Midbrain (tissue), 1 donor: Measurements from ENCODE around the gene PRKD1.

Experiments
- DNase-seq: peaks from one replicate; lab custom pipeline; 2025; lab: John Stamatoyannopoulos, UW

Gene PRKD1

DNA sequence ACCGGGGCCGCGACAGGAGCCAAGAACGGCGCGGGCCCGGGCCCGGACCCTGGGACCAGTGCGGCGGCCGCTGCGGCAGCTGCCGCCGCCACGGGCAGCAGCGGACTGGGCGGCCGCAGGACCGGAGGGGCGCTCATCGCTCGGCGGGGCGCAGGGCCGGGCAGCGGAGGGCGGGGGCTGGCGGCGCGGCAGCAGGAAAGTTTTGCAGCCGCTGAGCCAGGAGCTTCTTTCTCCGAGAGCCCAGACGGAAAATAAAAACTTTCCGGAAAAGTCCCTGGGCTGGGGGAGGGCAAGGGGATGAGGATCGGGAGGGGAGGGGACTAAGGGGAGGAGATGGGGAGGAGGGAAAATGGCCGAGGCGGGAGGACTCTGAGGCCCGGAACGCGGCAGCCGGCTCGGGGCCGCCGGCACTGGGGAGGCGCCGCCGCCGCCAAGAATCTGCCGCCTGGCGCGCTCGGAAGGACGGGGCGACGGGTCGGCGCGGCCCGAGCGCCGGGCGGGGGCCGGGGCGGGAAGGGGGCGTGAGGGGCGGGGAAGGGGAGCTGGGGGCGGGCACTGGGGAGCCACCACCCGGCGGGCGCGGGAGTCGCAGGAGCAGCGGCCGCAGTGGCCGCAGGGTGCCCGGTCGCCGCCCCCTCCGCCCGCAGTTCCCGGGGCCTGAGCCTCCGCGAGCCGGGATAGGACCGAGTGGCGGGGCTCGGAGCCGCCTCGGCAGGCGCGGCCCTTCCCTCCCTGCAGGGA, at the start of gene PRKD1:
TSS of gene PRKD1 (minus strand) at position 472 of the 741 bp plus-strand sequence.
- peak; percentile 81 for DNase-seq

DNA sequence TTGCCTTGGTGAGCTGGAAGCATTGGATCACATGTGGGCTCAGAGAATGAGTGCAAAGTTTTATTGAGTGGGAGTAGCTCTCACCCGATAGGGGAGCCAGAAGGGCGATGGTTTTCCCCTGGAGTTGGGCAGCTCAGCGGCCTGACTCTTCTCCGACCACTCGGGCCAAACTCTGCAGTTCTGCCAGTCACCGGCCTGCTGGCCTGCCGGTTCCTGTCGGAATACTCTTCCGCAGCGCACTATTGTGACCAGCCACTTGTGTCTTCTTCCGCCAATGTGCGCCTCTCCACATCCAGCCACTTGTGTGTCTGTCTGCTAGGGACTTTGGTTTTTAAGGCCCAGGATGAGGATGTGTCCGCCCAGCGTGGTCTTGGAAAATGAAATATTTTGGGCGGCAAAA, 43.5 kb upstream of the PRKD1 start:
- DNase-seq = no peak

DNA sequence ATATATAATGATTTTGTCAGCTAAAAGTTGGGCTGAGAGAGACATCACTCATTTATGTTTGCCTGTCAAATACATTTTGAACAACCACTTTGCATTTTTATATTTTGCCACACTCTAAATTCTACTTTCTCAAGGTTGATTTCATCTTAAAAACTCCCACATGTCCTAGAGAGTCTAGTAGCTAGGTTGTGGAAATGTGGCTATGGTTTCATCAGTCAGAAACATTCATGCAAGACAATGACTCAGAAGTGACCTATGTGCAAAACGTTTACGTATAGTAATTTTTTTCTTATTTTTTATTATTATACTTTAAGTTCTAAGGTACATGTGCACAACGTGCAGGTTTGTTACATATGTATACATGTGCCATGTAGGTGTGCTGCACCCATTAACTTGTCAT, 27.4 kb upstream of the PRKD1 start:
- no peak for DNase-seq

DNA sequence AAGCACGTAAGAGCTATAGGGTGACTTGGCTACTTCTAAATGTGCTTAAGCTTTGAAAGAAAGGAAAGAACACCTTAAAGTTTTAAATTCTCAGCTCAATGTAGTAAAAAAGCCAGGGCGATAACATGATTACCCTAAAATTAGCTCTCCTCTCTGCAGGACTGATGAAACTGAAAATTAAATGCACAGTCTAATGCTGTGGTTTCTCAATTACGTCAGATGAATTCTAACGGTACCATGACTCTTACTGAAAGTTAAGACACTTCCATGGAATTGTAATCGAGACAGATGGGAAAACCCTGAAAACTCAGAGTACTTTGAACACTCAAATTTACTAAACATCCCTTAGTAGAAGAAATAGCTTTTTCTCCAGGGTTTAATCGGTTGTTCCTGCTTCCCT, 25.9 kb upstream of the PRKD1 start:
- no peak for DNase-seq

DNA sequence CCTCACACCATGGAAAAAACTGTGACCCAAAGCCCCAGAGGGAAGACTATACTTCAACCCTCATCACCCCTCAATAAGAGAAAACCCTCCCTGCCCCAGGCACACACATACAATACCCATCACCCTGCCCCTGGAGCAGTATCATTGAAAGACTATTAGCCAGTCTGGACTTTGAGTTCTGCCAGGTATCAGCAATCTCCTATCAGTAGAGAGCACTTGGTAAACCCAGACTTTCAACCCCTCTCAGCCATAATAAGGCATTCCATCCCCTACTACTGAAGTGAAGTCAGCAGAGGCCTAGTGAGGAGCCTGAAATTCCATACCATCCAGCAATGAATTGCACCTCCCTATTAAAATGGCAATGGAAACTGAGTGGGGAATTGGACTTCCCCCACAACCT, 16.4 kb upstream of the PRKD1 start:
- DNase-seq = no peak

DNA sequence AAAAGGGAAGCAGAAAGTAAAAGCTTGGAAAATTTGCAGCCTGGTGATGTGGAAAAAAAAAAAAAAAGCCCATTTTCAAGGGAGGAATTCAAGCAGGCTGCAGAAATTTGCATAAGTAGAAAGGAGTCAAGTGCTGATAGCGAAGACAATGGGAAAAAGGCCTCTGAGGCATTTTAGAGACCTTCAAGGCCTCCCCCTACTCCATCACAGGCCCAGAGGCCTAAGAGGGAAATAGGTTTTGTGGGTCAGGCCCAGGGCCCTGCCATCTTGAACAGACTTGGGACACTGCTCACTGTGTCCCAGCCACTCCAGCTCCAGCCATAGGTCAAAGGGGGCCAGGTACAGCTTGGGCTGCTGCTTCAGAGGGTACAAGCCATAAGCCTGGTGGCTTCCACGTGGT, 13.8 kb upstream of the PRKD1 start:
- no peak for DNase-seq

DNA sequence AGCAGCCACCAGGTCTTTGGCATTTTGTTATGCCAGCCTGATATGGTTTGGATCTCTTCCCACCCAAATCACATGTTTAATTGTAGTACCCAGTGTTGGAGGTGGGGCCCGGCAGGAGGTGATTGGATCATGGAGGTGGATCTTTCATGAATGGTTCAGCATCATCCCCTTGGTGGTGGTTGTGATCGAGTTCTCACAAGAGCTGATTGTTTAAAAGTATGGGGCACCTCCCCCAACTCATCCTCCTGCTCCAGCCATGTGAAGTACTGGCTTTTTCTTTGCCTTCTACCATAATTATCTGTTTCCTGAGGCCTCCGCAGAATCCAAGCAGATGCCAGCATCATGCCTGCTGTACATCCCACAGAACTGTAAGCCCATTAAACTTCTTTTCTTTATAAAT, 12.8 kb upstream of the PRKD1 start:
- DNase-seq = no peak

DNA sequence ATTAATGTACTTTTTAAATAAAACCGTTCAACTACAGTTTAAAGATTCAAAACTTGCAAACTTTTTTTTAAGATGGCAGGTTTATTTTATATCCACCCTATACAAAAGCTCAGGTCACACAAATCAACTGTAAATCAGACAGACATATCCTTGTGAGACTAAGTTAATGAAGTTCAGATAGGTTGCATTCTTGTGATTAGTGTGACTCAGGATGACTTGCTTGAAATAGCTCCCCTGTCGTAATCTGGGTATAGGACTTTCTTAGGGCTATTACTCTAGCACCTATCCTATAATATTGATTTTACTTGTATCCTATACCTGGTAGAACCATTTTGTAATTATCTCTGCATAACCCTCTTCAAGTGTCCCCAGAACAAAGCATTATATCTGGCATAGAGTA, 9.5 kb upstream of the PRKD1 start:
- no peak for DNase-seq

DNA sequence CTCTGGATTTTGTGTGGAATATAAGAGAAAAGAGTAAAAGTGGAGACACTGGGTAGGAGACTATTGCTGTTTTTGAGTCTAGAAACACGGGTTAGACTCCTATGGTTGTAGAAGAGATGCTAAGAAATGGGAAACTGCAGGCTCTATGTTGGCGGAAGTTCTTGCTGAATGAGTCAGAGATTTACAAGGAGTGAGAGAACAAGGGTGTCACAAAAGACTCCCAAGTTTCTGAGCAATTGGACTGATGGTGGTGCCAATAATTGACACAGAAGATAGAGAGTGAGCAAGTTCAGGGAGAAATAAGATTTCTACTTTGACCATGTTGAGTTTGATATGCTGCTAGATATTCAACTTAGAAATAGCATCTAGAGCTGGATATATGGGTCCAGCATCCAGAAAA, 2.6 kb upstream of the PRKD1 start:
- no peak for DNase-seq

DNA sequence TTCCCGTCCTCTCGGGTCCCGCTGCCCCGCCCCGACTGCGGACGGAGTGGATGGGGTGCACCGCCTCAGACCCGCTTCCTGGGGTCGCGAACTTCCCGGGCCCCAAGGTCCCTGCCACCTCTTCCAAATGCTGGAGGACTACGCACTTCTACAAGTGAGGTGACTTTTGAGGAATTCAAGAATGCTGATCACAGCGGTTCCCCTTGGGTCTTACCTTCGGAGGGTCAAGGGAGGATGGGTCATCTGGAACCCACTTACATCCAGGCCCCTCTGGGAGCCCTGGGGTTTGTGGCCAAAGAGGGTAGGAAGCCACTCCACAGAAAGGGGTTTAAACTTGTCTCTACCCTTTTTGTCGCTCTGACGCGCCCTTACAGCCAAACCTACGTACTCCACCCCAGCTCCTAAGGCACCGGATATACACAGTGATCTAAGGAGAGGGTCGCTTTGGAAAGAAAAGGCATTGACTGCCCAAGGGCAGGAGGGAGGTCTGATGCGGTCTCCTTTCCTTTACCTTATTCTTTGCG, 532 bp upstream of the PRKD1 start:
- no peak for DNase-seq

DNA sequence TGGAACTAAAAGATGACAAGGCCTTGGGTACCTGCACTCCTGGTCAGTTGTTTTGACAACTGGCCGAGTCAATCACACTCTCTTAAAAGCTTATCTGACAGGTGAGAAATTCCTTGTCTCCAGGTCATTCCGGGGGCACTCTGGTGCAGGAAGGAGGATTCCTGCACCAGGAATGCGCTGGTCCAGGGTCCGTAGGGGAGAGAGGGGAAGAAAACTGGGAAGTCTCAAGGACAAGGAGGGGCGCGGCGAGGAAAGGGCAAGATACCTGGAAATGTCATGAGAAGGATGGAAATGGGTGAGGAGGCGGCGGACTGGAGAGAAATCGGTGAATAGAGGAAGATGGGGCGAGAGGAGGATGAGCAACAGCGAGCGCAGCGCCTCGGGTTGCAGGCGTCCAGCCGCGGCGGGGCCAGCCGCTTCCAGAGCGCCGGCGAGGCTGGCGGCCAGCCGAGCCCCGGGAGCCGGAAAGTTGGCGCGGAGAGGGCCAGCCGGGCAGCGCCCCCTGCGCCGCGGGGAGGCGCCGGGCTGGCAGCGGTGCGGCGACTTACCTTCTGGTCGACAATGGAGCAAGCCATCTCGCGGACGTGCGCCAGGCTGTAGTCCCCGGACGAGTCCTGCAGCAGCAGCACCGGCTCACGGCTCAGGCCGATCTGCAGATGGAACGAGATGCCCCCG, 809 bp downstream of the PRKD1 start:
- peak; percentile 72 for DNase-seq

DNA sequence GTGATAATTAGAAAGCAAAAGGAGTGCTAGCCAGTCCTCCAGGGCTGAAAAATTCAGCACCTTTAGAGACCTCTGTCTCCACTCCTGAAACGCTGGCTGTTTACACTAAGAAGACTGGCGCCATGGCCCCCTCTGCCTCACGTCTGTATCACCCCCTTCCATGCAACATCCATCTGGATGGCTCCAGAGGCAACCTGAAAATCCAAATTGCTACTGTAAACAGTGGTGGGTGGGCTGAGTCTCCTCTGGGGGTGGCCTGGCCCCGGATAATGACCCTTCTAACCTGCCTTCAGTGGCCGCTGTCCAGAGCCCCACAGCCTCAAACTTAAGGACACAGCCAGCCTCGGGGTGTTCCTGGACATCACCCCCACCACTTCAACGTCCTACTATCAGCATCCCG, 1.4 kb downstream of the PRKD1 start:
- no peak for DNase-seq

DNA sequence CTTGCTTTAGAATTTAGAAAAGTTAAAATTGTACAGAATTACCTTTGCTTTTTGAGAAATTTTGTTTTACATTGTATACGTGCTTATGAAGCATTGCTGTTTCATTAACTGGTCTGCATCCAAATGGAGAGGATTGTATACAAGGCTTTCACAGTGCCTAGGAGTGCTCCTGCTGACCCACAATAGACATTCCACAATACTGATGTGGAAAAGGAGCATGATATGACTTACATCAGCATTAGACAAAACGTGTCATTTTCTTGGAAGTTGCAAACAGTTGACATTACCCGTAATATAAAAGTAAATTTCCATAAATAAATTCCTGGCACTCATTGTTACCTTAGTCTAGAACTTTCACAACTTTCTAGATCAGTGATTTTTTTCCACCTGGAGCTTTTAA, 1.9 kb downstream of the PRKD1 start:
- DNase-seq = no peak

DNA sequence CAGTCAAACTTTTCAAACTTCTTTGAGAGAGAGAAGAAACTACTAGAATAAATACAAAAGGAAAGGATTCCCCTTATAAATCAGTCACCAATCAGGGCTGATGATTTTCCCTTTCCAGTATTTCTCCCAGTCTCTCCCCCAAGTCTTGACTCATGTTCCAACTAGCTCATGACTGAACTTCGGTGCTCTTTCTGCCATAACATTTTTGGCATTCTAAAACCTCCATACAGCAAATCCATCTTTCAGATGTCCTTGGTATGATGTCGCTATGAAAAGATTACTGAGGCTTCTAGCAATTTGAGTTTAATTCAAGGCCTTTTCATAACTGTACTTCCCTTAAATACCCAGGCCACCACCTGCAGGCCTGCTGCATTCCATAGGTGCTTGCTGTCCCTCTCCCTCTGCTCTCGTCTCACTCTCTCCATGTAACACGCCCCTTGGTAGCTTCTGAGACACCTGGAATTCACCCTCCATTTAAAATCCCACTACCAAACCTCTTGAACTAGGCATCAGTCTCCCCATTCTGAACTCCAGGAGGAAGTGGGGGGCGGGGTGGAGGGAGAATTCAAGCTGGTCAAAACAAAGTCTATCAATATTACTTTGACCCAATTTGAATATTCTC, 2.4 kb downstream of the PRKD1 start:
- no peak for DNase-seq

DNA sequence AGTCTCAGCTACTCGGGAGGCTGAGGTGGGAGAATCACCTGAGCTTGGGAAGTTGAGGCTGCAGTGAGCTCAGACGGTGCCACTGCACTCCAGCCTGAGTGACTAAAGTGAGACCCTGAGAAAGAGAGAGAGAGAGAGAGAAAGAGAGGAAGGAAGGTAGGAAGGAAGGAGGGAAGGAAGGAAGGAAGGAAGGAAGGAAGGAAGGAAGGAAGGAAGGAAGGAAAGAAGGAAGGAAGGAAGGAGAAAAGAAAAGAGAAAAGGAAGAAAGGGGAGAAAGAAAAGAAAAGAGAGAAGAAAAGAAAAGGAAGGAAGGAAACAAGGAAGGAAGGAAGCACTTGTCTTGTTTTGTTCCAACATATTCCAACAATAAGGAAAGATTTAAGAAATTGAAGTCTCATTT, 7.8 kb downstream of the PRKD1 start:
- DNase-seq = no peak

DNA sequence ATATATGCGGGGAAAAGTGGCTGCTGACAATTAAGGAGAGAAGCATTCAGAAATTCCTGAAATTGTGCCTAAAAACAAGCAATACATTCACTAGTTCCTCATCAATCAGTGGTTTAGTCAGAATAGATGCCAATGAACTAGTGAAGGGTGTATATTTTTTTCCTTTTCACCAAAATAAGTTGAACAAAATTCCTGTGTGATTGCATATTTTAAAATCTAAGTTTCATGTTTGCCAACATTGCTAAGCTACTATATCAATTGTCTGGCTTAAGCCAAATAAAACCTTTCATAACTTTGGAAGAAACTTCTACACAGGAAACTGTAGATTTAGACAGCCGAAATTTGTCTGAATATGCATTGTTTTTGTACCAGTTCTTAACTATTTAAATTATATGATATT, 8.7 kb downstream of the PRKD1 start:
- no peak for DNase-seq

DNA sequence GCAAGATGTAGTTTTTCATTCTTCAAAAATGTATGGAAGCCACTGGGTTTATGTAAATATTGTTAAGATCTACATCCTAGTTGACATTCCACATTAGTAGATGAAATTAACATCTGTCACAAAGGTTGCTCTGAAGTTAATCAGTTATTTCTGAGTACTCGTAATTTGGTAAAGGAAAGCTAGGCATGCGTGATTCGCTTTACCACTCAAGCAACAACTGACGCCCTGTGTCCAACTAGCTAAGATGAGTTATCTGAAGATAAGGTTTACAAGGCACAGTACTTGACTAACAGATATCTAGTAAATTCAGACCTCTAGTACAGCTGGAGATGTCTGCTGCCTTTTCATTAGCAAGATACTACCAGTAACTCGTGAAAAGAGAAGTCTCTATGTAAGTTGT, 14.1 kb downstream of the PRKD1 start:
- DNase-seq = no peak

DNA sequence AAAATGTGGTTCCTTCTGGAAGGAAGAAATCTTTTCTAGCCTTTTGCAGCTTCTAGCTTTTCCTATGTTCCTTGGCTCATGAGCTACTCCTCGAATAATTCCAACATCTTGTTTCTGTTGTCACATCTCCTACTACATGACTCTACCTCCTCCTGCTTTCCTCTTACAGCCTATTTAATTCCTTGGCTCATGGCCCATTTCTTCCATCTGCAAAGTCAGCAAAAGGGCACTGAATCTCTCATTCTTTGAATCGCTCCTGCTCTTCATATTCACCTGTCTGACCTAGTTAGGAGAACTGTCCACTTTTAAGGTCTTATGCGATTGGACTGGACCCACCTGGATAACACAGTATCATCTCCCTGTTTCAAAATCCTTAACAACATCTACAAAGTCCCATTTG, 15.8 kb downstream of the PRKD1 start:
- no peak for DNase-seq

DNA sequence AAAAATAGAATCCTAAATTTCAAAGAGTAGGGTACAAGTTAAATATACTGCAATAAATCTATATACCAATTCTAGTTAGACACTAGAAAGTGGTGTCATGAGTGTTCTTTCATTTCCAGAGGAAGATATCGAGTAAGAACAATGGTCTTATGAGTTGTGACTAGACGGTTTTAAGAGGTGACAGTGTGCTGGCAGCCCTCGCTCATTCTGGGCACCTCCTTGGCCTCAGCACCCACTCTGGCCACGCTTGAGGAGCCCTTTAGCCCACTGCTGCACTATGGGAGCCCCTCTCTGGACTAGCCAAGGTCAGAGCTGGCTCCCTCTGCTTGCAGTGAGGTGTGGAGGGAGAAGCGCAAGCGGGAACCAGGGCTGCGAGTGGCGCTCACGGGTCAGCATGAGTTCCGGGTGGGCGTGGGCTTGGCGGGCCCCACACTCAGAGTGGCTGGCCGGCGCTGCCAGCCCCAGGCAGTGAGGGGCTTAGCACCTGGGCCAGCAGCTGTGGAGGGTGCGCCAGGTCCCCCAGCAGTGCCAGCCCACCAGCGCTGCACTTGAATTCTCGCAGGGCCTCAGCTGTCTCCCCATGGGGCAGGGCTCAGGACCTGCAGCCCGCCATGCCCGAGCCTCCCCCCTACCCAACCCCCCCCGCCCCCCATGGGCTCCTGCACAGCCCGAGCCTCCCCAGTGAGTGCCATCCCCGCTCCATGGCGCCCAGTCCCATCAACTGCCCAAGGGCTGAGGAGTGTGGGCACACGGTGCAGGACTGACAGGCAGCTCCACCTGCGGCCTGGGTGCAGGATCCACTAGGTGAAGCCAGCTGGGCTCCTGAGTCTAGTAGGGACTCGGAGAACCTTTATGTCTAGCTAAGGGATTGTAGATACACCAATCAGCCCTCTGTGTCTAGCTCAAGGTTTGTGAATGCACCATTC, 18.7 kb downstream of the PRKD1 start:
- DNase-seq = no peak

DNA sequence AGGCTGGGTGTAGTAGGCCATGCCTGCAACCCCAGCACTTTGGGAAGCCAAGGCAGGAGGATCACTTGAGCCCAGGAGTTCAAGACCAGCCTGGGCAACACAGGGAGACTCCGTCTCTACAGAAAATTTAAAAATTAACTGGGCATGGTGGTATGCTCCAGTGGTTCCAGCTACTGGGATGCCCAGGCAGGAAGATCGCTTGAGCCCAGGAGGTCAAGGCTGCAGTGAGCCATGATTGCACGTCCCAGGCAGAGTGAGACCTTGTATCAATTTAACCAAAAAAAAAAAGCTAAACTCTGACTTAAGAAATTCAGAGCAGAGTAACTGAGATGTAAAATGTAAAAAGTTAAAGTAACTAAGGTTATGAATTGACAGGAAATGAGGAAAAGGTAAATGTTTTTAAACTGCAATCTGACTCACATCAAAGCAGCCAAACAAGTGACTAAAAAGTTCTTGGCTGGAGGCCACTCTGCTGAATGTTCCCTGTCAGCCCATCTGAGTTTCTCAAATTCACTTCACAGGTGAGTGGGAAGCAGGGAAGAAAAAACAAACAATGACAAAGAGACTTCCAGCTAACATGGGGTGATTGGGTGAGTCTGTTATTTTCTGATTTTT, 21.3 kb downstream of the PRKD1 start:
- DNase-seq = no peak

DNA sequence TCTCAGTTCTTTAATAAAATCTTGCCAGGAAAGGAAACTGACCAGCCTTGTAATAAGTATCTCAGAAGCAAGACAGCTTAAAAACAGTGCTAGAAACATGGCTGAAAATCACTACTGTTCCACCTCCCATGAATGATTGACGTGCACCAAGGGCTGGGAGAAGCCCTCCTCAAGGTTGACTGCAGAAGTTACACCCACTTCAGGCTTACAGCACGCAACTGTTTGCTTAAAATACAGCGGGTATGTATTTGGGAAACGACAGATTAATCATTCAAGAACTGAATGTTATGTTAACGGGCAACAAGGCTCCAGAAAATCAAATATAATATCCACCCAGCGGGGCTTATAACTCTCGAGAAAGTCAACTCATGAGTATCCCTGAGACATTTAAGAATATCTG, 22.1 kb downstream of the PRKD1 start:
- no peak for DNase-seq
